Stimulated activated naive B cell treated with anti-CD40 and anti-IgM and Interleukin-4, amounts not matched to agents 10 μg/mL and 1 μg/mL and 100 μg/mL, for 72 hours (primary cell): ENCODE results near the gene AGMO.

Experiments used
- ATAC-seq, 2 donors: fragments of 150-1000 bp; cut with Tn5 transposase; replicated peaks; 2 replicates each; pipeline ENCODE4 v1.10.0; 2021; ENCODE audit warnings: moderate library complexity in 1 of 2
- DNase-seq: peaks from one replicate; pipeline ENCODE4 v3.0.0; 2021
- H3K27ac Mint-ChIP-seq: one replicate; pipeline ENCODE4 v1.8.0; 2022; ENCODE audit warnings: mild to moderate bottlenecking, mixed read lengths
- H3K27me3 Mint-ChIP-seq, 2 donors: one replicate each; pipeline ENCODE4 v1.8.0; 2022; ENCODE audit warnings: mixed read lengths in 2 of 2
- H3K36me3 Mint-ChIP-seq, 2 donors: one replicate each; pipeline ENCODE4 v1.8.0; 2022; ENCODE audit warnings: mixed read lengths in 2 of 2, mild to moderate bottlenecking in 1 of 2
- H3K4me1 Mint-ChIP-seq, 2 donors: one replicate each; pipeline ENCODE4 v1.8.0; 2022; ENCODE audit warnings: mixed read lengths in 2 of 2, mild to moderate bottlenecking in 1 of 2
- H3K4me3 Mint-ChIP-seq, 2 donors: one replicate each; pipeline ENCODE4 v1.8.0; 2022; ENCODE audit warnings: mild to moderate bottlenecking in 2 of 2, mixed read lengths in 2 of 2, moderate library complexity in 1 of 2
- H3K9me3 Mint-ChIP-seq, 2 donors: one replicate each; pipeline ENCODE4 v1.8.0; 2022; ENCODE audit warnings: mixed read lengths in 2 of 2, mild to moderate bottlenecking in 1 of 2

Gene AGMO

DNA sequence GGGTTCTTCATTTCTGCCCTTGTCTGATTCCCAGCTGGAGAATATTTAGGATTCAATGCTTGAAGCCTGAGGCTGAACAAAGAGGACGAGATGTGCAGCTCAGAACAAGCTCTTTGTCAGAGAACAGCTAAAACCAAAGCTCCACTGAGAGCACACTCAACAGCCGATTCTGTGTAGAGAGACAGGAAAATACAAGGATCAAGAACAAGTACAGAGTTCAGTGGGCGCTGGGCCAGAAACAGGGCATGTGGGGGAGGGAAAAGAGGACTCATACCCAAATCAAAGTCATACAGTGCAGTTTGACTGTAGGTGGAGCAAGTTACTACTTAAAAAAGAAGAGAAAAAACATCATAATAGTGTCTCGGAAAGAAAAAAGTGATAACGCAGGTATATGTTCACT is at the start of gene AGMO:
TSS of gene AGMO (minus strand) at position 181 of the 400 bp plus-strand sequence.
- no peaks in the 10 kb centered on the region for H3K4me1 Mint-ChIP-seq
- DNase-seq: no peak
- H3K27me3 Mint-ChIP-seq: no peaks in the 10 kb centered on the region
- H3K9me3 Mint-ChIP-seq: peaks cover 0 to 2% of the 10 kb centered on the region in 2 donors
- no peak for ATAC-seq
- no peak within 1 kb of the TSS for H3K27ac Mint-ChIP-seq
- H3K36me3 Mint-ChIP-seq: no peaks in the 10 kb centered on the region
- H3K4me3 Mint-ChIP-seq: no peak within 1 kb of the TSS

GRCh38 chr7:15610503-15610902 is 48.7 kb upstream of the AGMO start:
- Mint-ChIP-seq H3K27ac (no peak overlapping the region), H3K9me3 (no peaks in the 10 kb centered on the region), H3K27me3 (no peaks in the 10 kb centered on the region), H3K4me1 (no peaks in the 10 kb centered on the region), H3K4me3 (no peak overlapping the region), H3K36me3 (no peaks in the 10 kb centered on the region)
- no peak for ATAC-seq
- no peak for DNase-seq

- Mint-ChIP-seq H3K27ac (no peak overlapping the region), H3K4me1 (no peaks in the 10 kb centered on the region), H3K27me3 (no peaks in the 10 kb centered on the region), H3K4me3 (no peak overlapping the region), H3K36me3 (no peaks in the 10 kb centered on the region), H3K9me3 (no peaks in the 10 kb centered on the region)
- ATAC-seq: no peak
- DNase-seq: no peak
These were observed 47.5 kb upstream of the AGMO start for GRCh38 chr7:15609287-15609686.

DNA sequence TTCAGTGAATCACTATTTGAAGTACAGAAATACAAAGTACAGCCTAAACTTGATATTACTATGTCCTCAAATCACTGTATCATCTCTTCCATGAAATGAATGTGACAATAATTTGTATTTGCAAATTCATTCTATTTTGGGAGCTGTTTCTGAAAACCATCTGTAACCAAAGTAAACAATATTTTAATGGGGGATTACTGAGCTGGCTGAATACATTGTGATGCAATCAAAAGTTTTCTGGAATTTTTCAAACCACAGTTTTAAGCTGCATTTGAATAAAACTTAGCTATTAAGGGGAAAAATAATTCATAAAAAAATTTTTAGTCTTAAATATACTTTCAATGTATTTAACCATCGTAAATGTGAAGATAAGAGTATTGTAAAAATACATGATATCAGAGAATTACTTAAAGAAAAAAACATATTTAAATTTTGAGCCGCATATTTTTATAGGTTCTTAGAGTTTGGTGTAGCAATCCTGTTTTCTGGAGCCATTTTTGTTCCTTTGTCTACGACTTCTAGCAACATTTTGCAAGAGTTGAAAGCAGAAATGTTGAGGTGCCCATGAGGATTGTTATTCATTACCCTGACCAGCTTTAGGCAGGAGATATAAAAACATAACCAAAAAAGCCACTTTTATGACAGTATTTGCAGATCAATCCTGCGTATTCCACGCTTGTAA is 45.9 kb upstream of the AGMO start:
- Mint-ChIP-seq H3K9me3 (no peaks in the 10 kb centered on the region), H3K36me3 (no peaks in the 10 kb centered on the region), H3K4me3 (no peak overlapping the region), H3K27me3 (no peaks in the 10 kb centered on the region), H3K4me1 (no peaks in the 10 kb centered on the region), H3K27ac (no peak overlapping the region)
- ATAC-seq: no peak
- no peak for DNase-seq

GRCh38 chr7:15606561-15606960 is 44.7 kb upstream of the AGMO start:
- Mint-ChIP-seq H3K36me3 (no peaks in the 10 kb centered on the region), H3K4me3 (no peak overlapping the region), H3K4me1 (no peaks in the 10 kb centered on the region), H3K27ac (no peak overlapping the region), H3K9me3 (no peaks in the 10 kb centered on the region), H3K27me3 (no peaks in the 10 kb centered on the region)
- DNase-seq (no peak), ATAC-seq (no peak)

DNA sequence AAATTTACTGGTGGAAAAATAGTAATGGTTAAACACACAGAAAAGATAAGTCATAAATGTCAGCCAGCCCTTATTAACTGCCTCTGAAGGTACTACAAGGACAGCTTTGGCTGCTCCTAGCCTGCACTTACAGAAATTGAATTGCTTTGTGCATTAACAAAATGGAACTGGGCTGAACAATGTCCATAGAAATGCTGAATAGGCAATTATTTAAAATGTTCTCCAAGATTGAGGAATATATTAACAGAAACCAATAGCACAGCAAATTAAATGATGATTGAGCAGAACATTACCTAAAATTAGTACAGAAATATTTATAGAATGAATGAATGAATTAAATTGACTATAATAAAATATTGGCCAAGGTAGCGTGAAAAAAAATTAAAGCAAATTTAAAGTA is 42.4 kb upstream of the AGMO start:
- H3K27ac Mint-ChIP-seq: no peak overlapping the region
- H3K4me3 Mint-ChIP-seq: no peak overlapping the region
- no peak for DNase-seq
- H3K9me3 Mint-ChIP-seq: peaks cover 0 to 2% of the 10 kb centered on the region in 2 donors
- H3K4me1 Mint-ChIP-seq: no peaks in the 10 kb centered on the region
- ATAC-seq: no peak
- no peaks in the 10 kb centered on the region for H3K27me3 Mint-ChIP-seq
- H3K36me3 Mint-ChIP-seq: no peaks in the 10 kb centered on the region

DNA sequence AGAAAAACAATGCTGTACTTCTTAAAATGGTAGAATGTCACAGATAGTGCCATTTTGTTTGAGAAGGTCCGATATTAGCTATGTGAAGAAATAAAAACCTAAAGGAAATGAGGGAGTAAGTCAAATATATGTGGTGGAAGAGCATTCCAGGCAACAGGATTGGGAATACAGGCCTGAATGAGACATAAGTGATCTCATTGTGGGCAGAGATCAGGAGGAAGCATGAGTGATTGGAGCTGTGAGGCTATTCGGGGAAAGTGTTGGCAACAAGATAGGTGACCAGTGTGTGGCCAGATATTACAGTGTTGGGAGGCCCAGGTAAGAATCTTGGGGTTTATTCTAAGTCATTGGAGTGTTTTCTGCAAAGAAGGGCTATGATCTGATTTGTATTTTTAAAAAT is 41.3 kb upstream of the AGMO start:
- Mint-ChIP-seq H3K27ac (no peak overlapping the region), H3K4me1 (no peaks in the 10 kb centered on the region), H3K4me3 (no peak overlapping the region), H3K36me3 (no peaks in the 10 kb centered on the region), H3K27me3 (no peaks in the 10 kb centered on the region), H3K9me3 (peaks cover 0 to 2% of the 10 kb centered on the region in 2 donors)
- no peak for ATAC-seq
- no peak for DNase-seq

DNA sequence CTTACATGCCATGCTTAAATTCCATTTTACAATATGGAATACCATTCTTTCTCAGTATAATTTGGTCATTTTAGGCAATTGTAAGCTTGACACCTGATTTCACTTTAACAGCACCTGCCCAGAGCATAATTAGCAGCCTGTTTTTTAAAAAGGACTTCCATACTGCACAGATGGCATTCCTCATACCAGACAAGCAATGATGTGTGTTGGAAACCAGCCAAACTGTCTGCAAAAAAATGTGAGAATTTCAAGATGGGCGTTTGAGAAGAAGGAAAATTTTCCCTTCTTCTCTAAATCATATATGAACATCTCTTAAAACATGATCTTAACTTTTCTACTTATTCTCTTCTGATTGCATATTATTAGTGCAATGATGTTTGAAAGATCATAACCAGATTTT is 40.4 kb upstream of the AGMO start:
- no peaks in the 10 kb centered on the region for H3K36me3 Mint-ChIP-seq
- H3K4me3 Mint-ChIP-seq: no peak overlapping the region
- H3K4me1 Mint-ChIP-seq: no peaks in the 10 kb centered on the region
- no peak overlapping the region for H3K27ac Mint-ChIP-seq
- H3K27me3 Mint-ChIP-seq: no peaks in the 10 kb centered on the region
- DNase-seq (no peak), ATAC-seq (no peak)
- peaks cover 2 to 3% of the 10 kb centered on the region in 2 donors for H3K9me3 Mint-ChIP-seq

DNA sequence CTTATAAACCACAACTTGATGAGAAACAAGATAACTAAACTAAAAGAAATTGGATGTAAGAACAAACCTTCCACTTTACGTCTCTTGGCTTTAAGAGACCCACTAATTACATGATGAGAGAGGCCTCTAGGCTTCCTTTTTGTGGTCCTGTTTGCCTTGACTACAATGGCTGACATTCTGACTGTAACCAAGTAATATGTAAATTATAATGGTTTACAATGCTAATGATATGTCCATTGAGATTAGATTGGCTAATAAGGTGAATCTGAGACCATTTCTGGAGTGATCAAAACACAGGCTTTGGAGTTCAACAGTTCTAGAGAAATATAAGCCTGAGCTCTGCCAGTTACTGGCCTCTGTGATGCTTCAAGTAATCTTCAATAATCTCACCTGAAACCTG is 39.4 kb upstream of the AGMO start:
- ATAC-seq (no peak), DNase-seq (no peak)
- no peaks in the 10 kb centered on the region for H3K27me3 Mint-ChIP-seq
- H3K4me3 Mint-ChIP-seq: no peak overlapping the region
- H3K27ac Mint-ChIP-seq: no peak overlapping the region
- peaks cover 2 to 3% of the 10 kb centered on the region in 2 donors for H3K9me3 Mint-ChIP-seq
- no peaks in the 10 kb centered on the region for H3K36me3 Mint-ChIP-seq
- no peaks in the 10 kb centered on the region for H3K4me1 Mint-ChIP-seq

- Mint-ChIP-seq H3K36me3 (no peaks in the 10 kb centered on the region), H3K27ac (no peak overlapping the region), H3K9me3 (peaks cover 2 to 3% of the 10 kb centered on the region in 2 donors), H3K4me3 (no peak overlapping the region), H3K27me3 (no peaks in the 10 kb centered on the region), H3K4me1 (no peaks in the 10 kb centered on the region)
- DNase-seq (no peak), ATAC-seq (no peak)
These were observed 38.5 kb upstream of the AGMO start for GRCh38 chr7:15600298-15600697.

GRCh38 chr7:15594461-15594860 is 32.6 kb upstream of the AGMO start:
- DNase-seq (no peak), ATAC-seq (no peak)
- no peaks in the 10 kb centered on the region for H3K36me3 Mint-ChIP-seq
- H3K27me3 Mint-ChIP-seq: no peaks in the 10 kb centered on the region
- H3K4me1 Mint-ChIP-seq: no peaks in the 10 kb centered on the region
- no peak overlapping the region for H3K27ac Mint-ChIP-seq
- no peak overlapping the region for H3K4me3 Mint-ChIP-seq
- H3K9me3 Mint-ChIP-seq: peaks cover 3 to 4% of the 10 kb centered on the region in 2 donors

DNA sequence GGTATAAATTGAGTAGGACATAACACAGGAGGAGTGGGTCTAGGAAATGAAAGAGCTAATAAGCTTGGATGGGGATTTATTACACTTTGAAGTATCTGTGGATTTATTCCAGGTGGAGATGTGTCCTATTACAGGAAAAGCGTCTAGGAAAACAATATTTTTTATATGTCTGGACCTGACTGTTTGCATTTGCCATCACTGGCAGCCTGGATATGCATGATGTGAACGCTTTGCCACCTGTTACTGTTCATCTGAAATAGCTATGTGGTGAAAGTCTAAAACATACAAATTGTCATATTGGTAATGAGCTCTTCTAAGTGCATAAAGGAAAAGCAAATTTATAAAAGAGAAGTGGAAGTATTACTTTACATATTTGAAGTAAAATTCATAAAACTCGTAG is 31.6 kb upstream of the AGMO start:
- DNase-seq (no peak), ATAC-seq (no peak)
- H3K36me3 Mint-ChIP-seq: no peaks in the 10 kb centered on the region
- H3K27ac Mint-ChIP-seq: no peak overlapping the region
- no peaks in the 10 kb centered on the region for H3K27me3 Mint-ChIP-seq
- no peak overlapping the region for H3K4me3 Mint-ChIP-seq
- H3K4me1 Mint-ChIP-seq: no peaks in the 10 kb centered on the region
- H3K9me3 Mint-ChIP-seq: peaks cover 3% of the 10 kb centered on the region in 2 donors

DNA sequence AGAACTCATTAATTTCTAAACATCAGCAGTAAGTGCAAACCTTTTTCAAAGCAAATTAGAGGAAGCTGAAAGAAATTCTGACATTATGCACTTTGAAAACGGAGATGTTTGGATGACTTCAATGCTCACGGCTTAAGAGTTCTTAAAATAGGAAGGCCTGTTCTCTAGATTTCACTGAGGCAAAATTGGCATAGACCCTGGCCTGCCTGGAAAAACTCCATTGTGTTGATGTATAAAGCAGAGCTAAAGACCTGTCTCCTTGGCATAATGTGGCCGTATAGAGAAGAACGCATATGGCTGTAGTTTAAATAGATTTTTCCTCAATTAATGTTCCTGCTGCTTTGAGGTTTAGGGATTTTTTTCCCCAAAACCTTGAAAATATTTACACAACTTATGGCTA is 24.5 kb upstream of the AGMO start:
- H3K36me3 Mint-ChIP-seq: no peaks in the 10 kb centered on the region
- no peaks in the 10 kb centered on the region for H3K27me3 Mint-ChIP-seq
- H3K4me3 Mint-ChIP-seq: no peak overlapping the region
- H3K9me3 Mint-ChIP-seq: peaks cover 0 to 10% of the 10 kb centered on the region in 2 donors
- H3K27ac Mint-ChIP-seq: no peak overlapping the region
- DNase-seq (no peak), ATAC-seq (no peak)
- no peaks in the 10 kb centered on the region for H3K4me1 Mint-ChIP-seq

GRCh38 chr7:15584575-15584974 is 22.8 kb upstream of the AGMO start:
- no peaks in the 10 kb centered on the region for H3K4me1 Mint-ChIP-seq
- H3K36me3 Mint-ChIP-seq: no peaks in the 10 kb centered on the region
- peaks cover 0 to 10% of the 10 kb centered on the region in 2 donors for H3K9me3 Mint-ChIP-seq
- H3K27ac Mint-ChIP-seq: no peak overlapping the region
- ATAC-seq (no peak), DNase-seq (no peak)
- no peaks in the 10 kb centered on the region for H3K27me3 Mint-ChIP-seq
- no peak overlapping the region for H3K4me3 Mint-ChIP-seq

GRCh38 chr7:15582773-15583172 is 21.0 kb upstream of the AGMO start:
- Mint-ChIP-seq H3K27me3 (no peaks in the 10 kb centered on the region), H3K36me3 (no peaks in the 10 kb centered on the region), H3K9me3 (peaks cover 0 to 6% of the 10 kb centered on the region in 2 donors), H3K4me3 (no peak overlapping the region), H3K27ac (no peak overlapping the region), H3K4me1 (no peaks in the 10 kb centered on the region)
- ATAC-seq (no peak), DNase-seq (no peak)
